K562 (cell line): ENCODE results near the gene RABL2A. TPM values are rescaled to one million over a fixed set of nuclear protein-coding genes. Genes with fewer than 3 reads are reported as not detected.
"Not testable (repeated sequence)": the region's sequence is repeated elsewhere in the genome, so short reads cannot be mapped to it uniquely, and the experiment has no call there.

Source experiments
- ATAC-seq: fragments of 200-7000 bp; cut with Tn5 transposase; 3 replicates; pipeline ENCODE4 v1.9.1; 2020; ENCODE audit warnings: moderate library complexity
- BruUV-seq: library from RNA; stranded (reverse); fragments of 400-500 nt; replicated peaks from 2 replicates; lab custom pipeline; 2021; lab: Mats Ljungman, UMichigan
- CTCF ChIA-PET: fragments of 300-600 bp; formaldehyde crosslinking; extraction: SDS; loops from one replicate; lab custom pipeline; 2021; ENCODE audit warnings: low intra/inter-chr PET ratio; lab: Yijun Ruan, JAX
- POLR2A ChIA-PET: fragments of 300-600, 350-650 bp; sonication (Branson Sonifier 250); formaldehyde crosslinking; extraction: SDS; loops from one replicate; lab custom pipeline; 2021; ENCODE audit warnings: antibody characterized with exemption, inconsistent platforms; lab: Yijun Ruan, JAX
- DNase-seq, 4 experiments: peaks; one replicate each; pipeline versions ENCODE4 v3.0.0 to v3.0.0-alpha.2; 2011 to 2018; ENCODE audit warnings: low spot score in 3 of 4, mixed read lengths in 3 of 4; ENCODE audit errors: extremely low read depth in 1 of 4
- FAIRE-seq: peaks from 2 replicates; lab custom pipeline; 2011; peaks lifted over from hg19 to GRCh38; lab: Jason Lieb, UNC
- H2AFZ ChIP-seq: 2 replicates; pipeline ENCODE4 v1.6.0; 2011; ENCODE audit warnings: low read depth, low read length, control low read depth, inconsistent platforms
- H3K27ac ChIP-seq: fragments of 200-600 bp; 3 replicates; pipeline ENCODE4 v1.8.0; 2011; ENCODE audit warnings: low read depth, mild to moderate bottlenecking, control low read depth, inconsistent platforms, low read length, moderate library complexity, mixed read lengths; ENCODE audit errors: extremely low read depth
- H3K27me3 ChIP-seq, 2 experiments: fragments of 300-600 bp in 1 of 2; 2 replicates in 1 of 2; 3 replicates in 1 of 2; pipeline versions ENCODE4 v1.6.0 to v1.8.0; 2011; ENCODE audit warnings: inconsistent platforms in 2 of 2, low read length in 2 of 2, mild to moderate bottlenecking in 1 of 2, mixed read lengths in 1 of 2, moderate library complexity in 1 of 2; ENCODE audit not compliant: control insufficient read depth in 2 of 2, insufficient read depth in 2 of 2
- H3K36me3 ChIP-seq: fragments of 300-600 bp; 3 replicates; pipeline ENCODE4 v1.8.0; 2011; ENCODE audit warnings: mild to moderate bottlenecking, low read length, inconsistent platforms; ENCODE audit not compliant: control insufficient read depth, insufficient read depth
- H3K4me1 ChIP-seq, 2 experiments: fragments of 200-600 bp in 1 of 2; replicated peaks in 1 of 2; 2 replicates in 1 of 2; 3 replicates in 1 of 2; pipeline versions ENCODE4 v1.5.1 to v1.8.0; 2011; ENCODE audit warnings: inconsistent platforms in 2 of 2, low read length in 2 of 2, mild to moderate bottlenecking in 1 of 2, mixed read lengths in 1 of 2, moderate library complexity in 1 of 2; ENCODE audit not compliant: control insufficient read depth in 2 of 2, insufficient read depth in 2 of 2
- H3K4me2 ChIP-seq: 2 replicates; pipeline ENCODE4 v1.6.1; 2011; ENCODE audit warnings: low read length, control low read depth, inconsistent platforms, mixed read lengths; ENCODE audit not compliant: insufficient read depth
- H3K4me3 ChIP-seq: fragments of 200-600 bp; sonication (generic), shearing (Covaris generic); 2 replicates; pipeline ENCODE4 v1.5.1; 2016; ENCODE audit warnings: control low read depth, inconsistent platforms
- H3K79me2 ChIP-seq: fragments of 200-600 bp; 3 replicates; pipeline ENCODE4 v1.8.0; 2011; ENCODE audit warnings: low read length, inconsistent platforms; ENCODE audit not compliant: control insufficient read depth, insufficient read depth
- H3K9ac ChIP-seq, 2 experiments: 2 replicates each; pipeline versions ENCODE4 v1.6.0 to v1.6.1; 2011; ENCODE audit warnings: low read depth in 2 of 2, low read length in 2 of 2, control low read depth in 1 of 2, inconsistent platforms in 1 of 2, mild to moderate bottlenecking in 1 of 2, mixed read lengths in 1 of 2; ENCODE audit not compliant: insufficient read depth in 1 of 2
- H3K9me1 ChIP-seq: one replicate; pipeline ENCODE4 v1.6.0; 2011; ENCODE audit warnings: inconsistent platforms, mild to moderate bottlenecking, low read length, moderate library complexity; ENCODE audit not compliant: control insufficient read depth, insufficient read depth
- H3K9me3 ChIP-seq: replicated peaks from 2 replicates; pipeline ENCODE4 v1.5.1; 2011; ENCODE audit warnings: low read depth, low read length, inconsistent platforms; ENCODE audit not compliant: control insufficient read depth, insufficient read depth
- H4K20me1 ChIP-seq: replicated peaks from 2 replicates; pipeline ENCODE4 v1.6.1; 2011; ENCODE audit warnings: low read length, inconsistent platforms, mixed read lengths; ENCODE audit not compliant: control insufficient read depth, insufficient read depth
- NFE2 ChIP-seq: IDR thresholded peaks from 2 replicates; pipeline ENCODE4 v1.6.1; 2014; ENCODE audit warnings: antibody characterized with exemption, low read depth
- NR2C2 ChIP-seq, 2 experiments: fragments of 200-800 bp in 1 of 2; sonication (Bioruptor generic) in 1 of 2; sonication (generic) in 1 of 2; formaldehyde crosslinking in 1 of 2; IDR thresholded peaks; 2 replicates each; pipeline versions ENCODE4 v1.6.1 to v1.8.0; 2016 to 2022; ENCODE audit warnings: mild to moderate bottlenecking in 1 of 2, missing compliant biosample characterization in 1 of 2, missing genetic modification characterization in 1 of 2, missing genetic modification reagents in 1 of 2
- NUFIP1 ChIP-seq: fragments of 450-650 bp; IDR thresholded peaks from 2 replicates; pipeline ENCODE4 v1.6.1; 2018; ENCODE audit not compliant: partially characterized antibody
- SOX6 ChIP-seq: fragments of 450-650 bp; IDR thresholded peaks from 2 replicates; pipeline ENCODE4 v1.6.1; 2014; ENCODE audit warnings: mild to moderate bottlenecking
- SP2 ChIP-seq: IDR thresholded peaks from 2 replicates; pipeline ENCODE4 v1.6.1; 2011; ENCODE audit warnings: mild to moderate bottlenecking, low read depth, low read length, moderate library complexity; ENCODE audit not compliant: poor library complexity, severe bottlenecking; ENCODE audit errors: extremely low read depth
- ZSCAN32 ChIP-seq: fragments of 450-650 bp; formaldehyde crosslinking; IDR thresholded peaks from 2 replicates; pipeline ENCODE4 v1.4.0; 2020; ENCODE audit warnings: mild to moderate bottlenecking, moderate library complexity
- WGBS: fragments of 100-300 bp; shearing (Covaris generic); methylation state at CpG from one replicate; pipeline ENCODE4 v1.1.6; 2016; ENCODE audit warnings: low coverage, mixed read lengths; ENCODE audit not compliant: insufficient coverage; ENCODE audit errors: missing lambda C conversion rate; 5-methylcytosine and 5-hydroxymethylcytosine counted together
- in situ Hi-C: fragments of 300-500 bp; cut with MboI; formaldehyde crosslinking; loops from 4 replicates; pipeline ENCODE4 v1.15.0; 2018; ENCODE audit warnings: inconsistent platforms, mixed read lengths
- intact Hi-C: fragments of 100-400 bp; cut with micrococcal nuclease; formaldehyde crosslinking; loops from 2 replicates; pipeline ENCODE4 v1.14.2; 2022
- microRNA-seq: library from miRNA; unstranded; fragments of <30 nt; microRNA quantifications from one replicate; pipeline ENCODE4, GENCODE V29; 2018; ENCODE audit warnings: borderline microRNAs expressed
- polyA plus RNA-seq, 8 experiments: library from polyadenylated mRNA; depleted of rRNA in 4 of 8; stranded (reverse) in 5 of 8; unstranded in 3 of 8; fragments of >200 nt; fragmentation: Nextera tagmentation in 2 of 8; fragmentation: Illumina TruSeq in 1 of 8; extraction: Ambion mirVana in 2 of 8; extraction: Trizol in 1 of 8; gene quantifications; 2 replicates each; pipeline versions ENCODE4 v1.2.1 to v1.2.3, GENCODE V29; 2011 to 2014; ENCODE audit warnings: inconsistent platforms in 1 of 8, missing spikeins in 1 of 8
- small RNA-seq: library from RNA; depleted of rRNA; stranded (forward); fragments of <200 nt; gene quantifications from one replicate; pipeline ENCODE3, GENCODE V24; 2014
- total RNA-seq, 7 experiments: library from RNA; depleted of rRNA in 6 of 7; stranded (reverse); fragments of >200 nt in 6 of 7; fragmentation: Illumina TruSeq in 2 of 7; extraction: Trizol in 2 of 7; gene quantifications; 2 replicates each; pipeline versions ENCODE4 v1.2.1 to v1.2.3, GENCODE V29; 2011 to 2021; ENCODE audit warnings: low replicate concordance in 1 of 7

RABL2A gene
- total and polyA plus RNA-seq, 9 of the 15 experiments (the other 6 are each of a cell fraction or from before 2014, with no cell fraction given), result 0.27 to 5.8 (median 3.2) TPM

- H3K79me2 ChIP-seq, result no peaks in the 10 kb centered on the region
- no TSS peak for BruUV-seq
- no peaks in the 10 kb centered on the region for H3K36me3 ChIP-seq
- CTCF ChIA-PET, result no interaction called here
- no peak overlapping the region for H3K4me2 ChIP-seq
- no peak overlapping the region for H2AFZ ChIP-seq
- no peak overlapping the region for H3K9ac ChIP-seq
- H3K9me3 ChIP-seq, result no peaks in the 10 kb centered on the region
- no peaks in the 10 kb centered on the region for H3K27me3 ChIP-seq
- FAIRE-seq (no peak), DNase-seq (no peak), ATAC-seq (no peak)
- H3K27ac ChIP-seq, result no peak overlapping the region
- TF ChIP-seq SP2 (no peak), NR2C2 (CRISPR knock-in tag; IDR thresholded peaks at IDR 0.05) (no peak), NR2C2 (tag; IDR thresholded peaks at IDR 0.05) (no peak), SOX6 (no peak), NFE2 (no peak), ZSCAN32 (CRISPR knock-in tag) (no peak), NUFIP1 (no peak)
- in situ Hi-C loops (no loop called here), intact Hi-C loops (no loop called here)
- H3K4me3 ChIP-seq, result no peak overlapping the region
- 19% methylated on average over 2 of the region's 2 CpGs for WGBS
- H3K9me1 ChIP-seq, result no peaks in the 10 kb centered on the region
- POLR2A ChIA-PET, result no interaction called here
- no peaks in the 10 kb centered on the region for H4K20me1 ChIP-seq
- no peaks in the 10 kb centered on the region; a peak in 1 of 5 replicates for H3K4me1 ChIP-seq
These were observed 59.5 kb downstream of the RABL2A start for GRCh38 chr2:113686537-113686936.

- H3K9ac ChIP-seq, H3K9me3 ChIP-seq, H3K4me2 ChIP-seq, H3K9me1 ChIP-seq, BruUV-seq, ATAC-seq, H3K27ac ChIP-seq, H3K36me3 ChIP-seq, H3K79me2 ChIP-seq, H3K4me1 ChIP-seq, H2AFZ ChIP-seq, intact Hi-C loops, CTCF ChIA-PET, FAIRE-seq, DNase-seq, in situ Hi-C loops, H3K27me3 ChIP-seq, H3K4me3 ChIP-seq, H4K20me1 ChIP-seq: not testable (repeated sequence)
- POLR2A ChIA-PET, result interaction anchor here (0.6 kb wide), 1 partner anchor 149 kb away, joined by 3 read pairs; no protein-coding TSS in a partner anchor
- 12% methylated on average over 3 of the region's 3 CpGs for WGBS
These were observed 63.8 kb downstream of the RABL2A start for GRCh38 chr2:113690871-113691270.

Small RNAs within 50 kb of the gene (microRNA-seq; reads per million reads assigned to microRNA genes)
- gene MIR1302-3, result not detected

Small RNAs within 50 kb of the gene (small RNA-seq; reads per million reads assigned to genes)
- gene MIR1302-3 (not detected), gene RNU6-744P (not detected)

Other genes starting within 250 kb of the RABL2A start
- 37.4 and 46.4 TPM in 2 replicates for gene ZNG1B, start 189.6 kb upstream of the RABL2A start, total RNA-seq (2014; rRNA removed)
- 62.5 and 64.2 TPM in 2 replicates for gene ZNG1B, start 189.6 kb upstream of the RABL2A start, total RNA-seq (2014; rRNA removed; fragmentation: Illumina TruSeq; extraction: Trizol)
- 56.6 and 58.0 TPM in 2 replicates for gene ZNG1B, start 189.6 kb upstream of the RABL2A start, total RNA-seq (2015; rRNA removed; fragmentation: Illumina TruSeq; extraction: Trizol)
- gene ZNG1B, start 189.6 kb upstream of the RABL2A start, total RNA-seq (2021), result 40.7 and 42.5 TPM in 2 replicates
- gene ZNG1B, start 189.6 kb upstream of the RABL2A start, polyA plus RNA-seq (2011; rRNA removed), result 30.3 and 44.4 TPM in 2 replicates
- 33.8 and 38.9 TPM in 2 replicates for gene ZNG1B, start 189.6 kb upstream of the RABL2A start, polyA plus RNA-seq (2014; fragmentation: Illumina TruSeq; extraction: Trizol)
- gene ZNG1B, start 189.6 kb upstream of the RABL2A start, polyA plus RNA-seq (2014; fragmentation: Nextera tagmentation; extraction: Ambion mirVana), result 100 to 1,000 TPM; 106 to 108 TPM
- gene ZNG1B, start 189.6 kb upstream of the RABL2A start, polyA plus RNA-seq (2014; rRNA removed), result 45.0 and 50.1 TPM in 2 replicates
- gene FOXD4L1, start 128.6 kb upstream of the RABL2A start, total RNA-seq (2014; rRNA removed), result 0.24 and 0.32 TPM in 2 replicates
- gene FOXD4L1, start 128.6 kb upstream of the RABL2A start, total RNA-seq (2014; rRNA removed; fragmentation: Illumina TruSeq; extraction: Trizol), result 0.10 and 0.22 TPM in 2 replicates
- gene FOXD4L1, start 128.6 kb upstream of the RABL2A start, total RNA-seq (2015; rRNA removed; fragmentation: Illumina TruSeq; extraction: Trizol), result 0.34 and 0.47 TPM in 2 replicates
- gene FOXD4L1, start 128.6 kb upstream of the RABL2A start, total RNA-seq (2021), result 0.16 and 0.20 TPM in 2 replicates
- gene FOXD4L1, start 128.6 kb upstream of the RABL2A start, polyA plus RNA-seq (2011; rRNA removed), result 0.19 and 0.21 TPM in 2 replicates
- gene FOXD4L1, start 128.6 kb upstream of the RABL2A start, polyA plus RNA-seq (2014; fragmentation: Illumina TruSeq; extraction: Trizol), result 0.06 and 0.25 TPM in 2 replicates
- not detected for gene FOXD4L1, start 128.6 kb upstream of the RABL2A start, polyA plus RNA-seq (2014; fragmentation: Nextera tagmentation; extraction: Ambion mirVana)
- 0.42 and 0.73 TPM in 2 replicates for gene FOXD4L1, start 128.6 kb upstream of the RABL2A start, polyA plus RNA-seq (2014; rRNA removed)
- 26.4 and 27.6 TPM in 2 replicates for gene SLC35F5, start 129.4 kb downstream of the RABL2A start, total RNA-seq (2014; rRNA removed)
- gene SLC35F5, start 129.4 kb downstream of the RABL2A start, total RNA-seq (2014; rRNA removed; fragmentation: Illumina TruSeq; extraction: Trizol), result 46.4 and 52.4 TPM in 2 replicates
- gene SLC35F5, start 129.4 kb downstream of the RABL2A start, total RNA-seq (2015; rRNA removed; fragmentation: Illumina TruSeq; extraction: Trizol), result 44.9 and 45.5 TPM in 2 replicates
- gene SLC35F5, start 129.4 kb downstream of the RABL2A start, total RNA-seq (2021), result 32.3 and 32.9 TPM in 2 replicates
- 36.8 and 50.7 TPM in 2 replicates for gene SLC35F5, start 129.4 kb downstream of the RABL2A start, polyA plus RNA-seq (2011; rRNA removed)
- 28.6 and 30.5 TPM in 2 replicates for gene SLC35F5, start 129.4 kb downstream of the RABL2A start, polyA plus RNA-seq (2014; fragmentation: Illumina TruSeq; extraction: Trizol)
- 1 to 10 TPM; 4.9 to 7.4 TPM for gene SLC35F5, start 129.4 kb downstream of the RABL2A start, polyA plus RNA-seq (2014; fragmentation: Nextera tagmentation; extraction: Ambion mirVana)
- gene SLC35F5, start 129.4 kb downstream of the RABL2A start, polyA plus RNA-seq (2014; rRNA removed), result 21.3 and 22.7 TPM in 2 replicates